ENCODE data around the gene NACAD.

- no peak for TF ChIP-seq CTCF (conservative IDR thresholded peaks at IDR 0.05 in 1 of 2, IDR thresholded peaks at IDR 0.05 in 1 of 2; ENCODE audit: extremely low read depth in 1 of 2, insufficient read depth in 1 of 2, low read depth in 1 of 2, low read length in 2 of 2)
- TF ChIP-seq EZH2 (IDR thresholded peaks at IDR 0.05; ENCODE audit: borderline replicate concordance, low read length): no peak
Measured at GRCh38 chr7:45036317-45036716, 52.5 kb downstream of the NACAD start.

All from mammary epithelial cell (primary cell).